K562 (cell line): ENCODE data around the gene MRPS18B. TPM values are rescaled to one million over a fixed set of nuclear protein-coding genes. Genes with fewer than 3 reads are reported as not detected.

Experiments used
- ARID4B ChIP-seq: sonication (generic); formaldehyde crosslinking; IDR thresholded peaks from 2 replicates; pipeline ENCODE4 v1.8.0; 2022; ENCODE audit warnings: mild to moderate bottlenecking, missing genetic modification reagents
- ATF7 ChIP-seq: fragments of 450-650 bp; IDR thresholded peaks from 2 replicates; pipeline ENCODE4 v1.7.1; 2014; ENCODE audit warnings: mild to moderate bottlenecking, moderate library complexity
- CBX2 ChIP-seq: fragments of 200-600 bp; sonication (generic); IDR thresholded peaks from one replicate; pipeline ENCODE4 v1.6.1; 2012; ENCODE audit warnings: mild to moderate bottlenecking, low read length, inconsistent platforms; ENCODE audit not compliant: insufficient read depth, poor library complexity, severe bottlenecking
- CEBPB ChIP-seq: fragments of 450-650 bp; IDR thresholded peaks from 2 replicates; pipeline ENCODE4 v1.6.1; 2016; ENCODE audit warnings: missing genetic modification characterization, missing compliant biosample characterization
- ERF ChIP-seq: fragments of 450-650 bp; formaldehyde crosslinking; IDR thresholded peaks from 2 replicates; pipeline ENCODE4 v1.4.0; 2020; ENCODE audit warnings: mild to moderate bottlenecking, mixed read lengths
- ETV6 ChIP-seq, 3 experiments: fragments of 150-350 bp in 1 of 3; sonication (generic) in 1 of 3; formaldehyde crosslinking in 1 of 3; IDR thresholded peaks; 2 replicates each; pipeline versions ENCODE4 v1.6.1 to v1.8.0; 2014 to 2022; ENCODE audit warnings: borderline replicate concordance in 2 of 3, low read depth in 2 of 3, antibody characterized with exemption in 1 of 3, low read length in 1 of 3, mild to moderate bottlenecking in 1 of 3, missing genetic modification reagents in 1 of 3
- HOMEZ ChIP-seq: fragments of 250-450 bp; sonication (Bioruptor Pico); IDR thresholded peaks from 2 replicates; pipeline ENCODE4 v1.4.0; 2020; ENCODE audit warnings: mild to moderate bottlenecking, moderate library complexity
- L3MBTL2 ChIP-seq: fragments of 450-650 bp; IDR thresholded peaks from 2 replicates; pipeline ENCODE4 v1.6.1; 2016; ENCODE audit warnings: mild to moderate bottlenecking, moderate library complexity
- MCM3 ChIP-seq: fragments of 450-650 bp; IDR thresholded peaks from 2 replicates; pipeline ENCODE4 v1.6.1; 2016
- NCOR1 ChIP-seq: fragments of 450-650 bp; IDR thresholded peaks from 2 replicates; pipeline ENCODE4 v1.6.1; 2016; ENCODE audit warnings: mild to moderate bottlenecking, moderate library complexity
- SMARCA4 ChIP-seq: fragments of 450-650 bp; IDR thresholded peaks from 2 replicates; pipeline ENCODE4 v1.6.1; 2016
- TRIM28 ChIP-seq: fragments of 450-650 bp; IDR thresholded peaks from 2 replicates; pipeline ENCODE4 v1.6.1; 2017
- ZKSCAN1 ChIP-seq: fragments of 150-350 bp; IDR thresholded peaks from 2 replicates; pipeline ENCODE4 v1.6.1; 2016; ENCODE audit warnings: low read depth, low read length
- ZNF12 ChIP-seq: sonication (generic); formaldehyde crosslinking; IDR thresholded peaks from 2 replicates; pipeline ENCODE4 v1.4.0; 2020; ENCODE audit warnings: mild to moderate bottlenecking, missing genetic modification reagents
- ZNF239 ChIP-seq: fragments of 250-450 bp; sonication (Bioruptor Pico); IDR thresholded peaks from 2 replicates; pipeline ENCODE4 v1.4.0; 2020; ENCODE audit warnings: mild to moderate bottlenecking
- ZNF431 ChIP-seq: sonication (generic); formaldehyde crosslinking; IDR thresholded peaks from 2 replicates; pipeline ENCODE4 v1.8.0; 2022; ENCODE audit warnings: mild to moderate bottlenecking, missing genetic modification reagents
- ZNF589 ChIP-seq: fragments of 200-800 bp; sonication (Bioruptor generic); IDR thresholded peaks from 2 replicates; pipeline ENCODE4 v1.6.1; 2016; ENCODE audit warnings: low read depth, missing genetic modification characterization, missing compliant biosample characterization
- polyA plus RNA-seq, 8 experiments: library from polyadenylated mRNA; depleted of rRNA in 4 of 8; stranded (reverse) in 5 of 8; unstranded in 3 of 8; fragments of >200 nt; fragmentation: Nextera tagmentation in 2 of 8; fragmentation: Illumina TruSeq in 1 of 8; extraction: Ambion mirVana in 2 of 8; extraction: Trizol in 1 of 8; gene quantifications; 2 replicates each; pipeline versions ENCODE4 v1.2.1 to v1.2.3, GENCODE V29; 2011 to 2014; ENCODE audit warnings: inconsistent platforms in 1 of 8, missing spikeins in 1 of 8
- total RNA-seq, 7 experiments: library from RNA; depleted of rRNA in 6 of 7; stranded (reverse); fragments of >200 nt in 6 of 7; fragmentation: Illumina TruSeq in 2 of 7; extraction: Trizol in 2 of 7; gene quantifications; 2 replicates each; pipeline versions ENCODE4 v1.2.1 to v1.2.3, GENCODE V29; 2011 to 2021; ENCODE audit warnings: low replicate concordance in 1 of 7
- TF ChIP-seq, protein P1 (sequence below), 2 experiments: fragments of 450-650 bp in 1 of 2; sonication (generic) in 1 of 2; formaldehyde crosslinking; conservative IDR thresholded peaks; 2 replicates each; pipeline versions ENCODE4 v1.4.0 to v1.8.1; 2020 to 2022; ENCODE audit warnings: mild to moderate bottlenecking in 1 of 2, missing genetic modification reagents in 1 of 2
- TF ChIP-seq, protein P2 (sequence below): fragments of 200-800 bp; sonication (Bioruptor generic); IDR thresholded peaks from 2 replicates; pipeline ENCODE4 v1.6.1; 2017; ENCODE audit warnings: missing genetic modification characterization, missing compliant biosample characterization

MRPS18B gene
- total and polyA plus RNA-seq, 9 of the 15 experiments (the other 6 are each of a cell fraction or from before 2014, with no cell fraction given): 132 to 383 (median 178) TPM

DNA sequence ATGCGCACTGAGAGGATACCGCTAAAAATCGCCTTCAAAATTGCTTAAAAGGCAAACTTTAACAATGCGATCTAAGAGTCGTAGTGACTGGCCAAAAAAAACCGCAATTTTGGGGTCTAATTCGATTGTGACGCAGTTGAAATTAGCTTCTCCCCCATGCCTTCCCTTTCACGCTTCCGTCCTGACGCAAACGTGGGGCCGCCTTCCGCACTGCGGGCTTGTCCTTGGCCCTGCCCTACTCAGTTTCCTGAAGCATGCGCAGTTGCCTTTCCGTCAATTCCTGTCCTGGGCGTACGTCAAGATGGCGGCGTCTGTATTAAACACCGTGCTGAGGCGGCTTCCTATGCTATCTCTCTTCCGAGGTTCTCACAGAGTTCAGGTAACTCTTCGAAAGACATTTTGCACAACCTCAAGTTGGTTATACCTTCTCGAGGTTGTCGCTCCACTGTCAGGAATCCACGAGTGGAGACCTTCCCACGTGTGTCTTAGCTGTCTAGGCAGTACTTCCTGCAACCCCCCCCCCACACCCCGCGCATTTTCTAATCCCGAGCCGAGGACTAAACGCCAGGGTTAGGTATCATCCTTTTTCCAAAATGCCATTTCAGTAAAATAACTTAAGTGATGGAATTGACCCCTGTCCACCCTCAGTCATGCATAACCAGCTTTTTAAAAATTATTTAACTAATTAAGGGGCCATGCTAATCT lies at the start of gene MRPS18B (continued):
- TF ChIP-seq ETV6 (IDR thresholded peaks at IDR 0.05; ENCODE audit: borderline replicate concordance in 1 of 2, low read depth in 2 of 2, low read length in 1 of 2) (no peak), ETV6 (CRISPR knock-in tag; IDR thresholded peaks at IDR 0.05; ENCODE audit: borderline replicate concordance) (0 out of 2 replicates have a peak, but pooled peaks have one; percentile 49), ZNF589 (CRISPR knock-in tag) (peak; percentile 71; the same call in 1 of the 2 replicates), CEBPB (tag) (peak; percentile 79), ARID4B (CRISPR knock-in tag) (peak; percentile 99), SMARCA4 (peak; percentile 52; the same call in 1 of the 2 replicates), MCM3 (no peak), TRIM28 (no peak; the same call in 1 of the 2 replicates), L3MBTL2 (peak; percentile 79; the same call in 1 of the 2 replicates), ERF (CRISPR knock-in tag) (peak; percentile 27; the same call in 1 of the 2 replicates), ATF7 (peak; percentile 94), HOMEZ (CRISPR knock-in tag) (0 out of 2 replicates have a peak, but pooled peaks have one; percentile 15), CBX2 (no peak), ZKSCAN1 (0 out of 2 replicates have a peak, but pooled peaks have one; percentile 12), ZNF12 (CRISPR knock-in tag) (peak; percentile 46; the same call in 1 of the 2 replicates), NCOR1 (peak; percentile 43), ZNF239 (no peak), ZNF431 (CRISPR knock-in tag) (no peak)
- TF ChIP-seq, protein P1, sequence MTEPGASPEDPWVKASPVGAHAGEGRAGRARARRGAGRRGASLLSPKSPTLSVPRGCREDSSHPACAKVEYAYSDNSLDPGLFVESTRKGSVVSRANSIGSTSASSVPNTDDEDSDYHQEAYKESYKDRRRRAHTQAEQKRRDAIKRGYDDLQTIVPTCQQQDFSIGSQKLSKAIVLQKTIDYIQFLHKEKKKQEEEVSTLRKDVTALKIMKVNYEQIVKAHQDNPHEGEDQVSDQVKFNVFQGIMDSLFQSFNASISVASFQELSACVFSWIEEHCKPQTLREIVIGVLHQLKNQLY (CRISPR knock-in tag; conservative IDR thresholded peaks at IDR 0.05): 0 out of 4 replicates have a peak, but pooled peaks of 1 of the 2 experiments have one; percentile 35
- TF ChIP-seq, protein P2, sequence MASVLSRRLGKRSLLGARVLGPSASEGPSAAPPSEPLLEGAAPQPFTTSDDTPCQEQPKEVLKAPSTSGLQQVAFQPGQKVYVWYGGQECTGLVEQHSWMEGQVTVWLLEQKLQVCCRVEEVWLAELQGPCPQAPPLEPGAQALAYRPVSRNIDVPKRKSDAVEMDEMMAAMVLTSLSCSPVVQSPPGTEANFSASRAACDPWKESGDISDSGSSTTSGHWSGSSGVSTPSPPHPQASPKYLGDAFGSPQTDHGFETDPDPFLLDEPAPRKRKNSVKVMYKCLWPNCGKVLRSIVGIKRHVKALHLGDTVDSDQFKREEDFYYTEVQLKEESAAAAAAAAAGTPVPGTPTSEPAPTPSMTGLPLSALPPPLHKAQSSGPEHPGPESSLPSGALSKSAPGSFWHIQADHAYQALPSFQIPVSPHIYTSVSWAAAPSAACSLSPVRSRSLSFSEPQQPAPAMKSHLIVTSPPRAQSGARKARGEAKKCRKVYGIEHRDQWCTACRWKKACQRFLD (CRISPR knock-in tag): no peak
